ENCODE measurements around the gene CREM. TPM values are rescaled to one million over a fixed set of nuclear protein-coding genes. Genes with fewer than 3 reads are reported as not detected.

The CREM gene
- total and polyA plus RNA-seq, 2 of the 4 experiments (the other 2 are of a cell fraction) = 33.2 to 40.5 TPM

DNA sequence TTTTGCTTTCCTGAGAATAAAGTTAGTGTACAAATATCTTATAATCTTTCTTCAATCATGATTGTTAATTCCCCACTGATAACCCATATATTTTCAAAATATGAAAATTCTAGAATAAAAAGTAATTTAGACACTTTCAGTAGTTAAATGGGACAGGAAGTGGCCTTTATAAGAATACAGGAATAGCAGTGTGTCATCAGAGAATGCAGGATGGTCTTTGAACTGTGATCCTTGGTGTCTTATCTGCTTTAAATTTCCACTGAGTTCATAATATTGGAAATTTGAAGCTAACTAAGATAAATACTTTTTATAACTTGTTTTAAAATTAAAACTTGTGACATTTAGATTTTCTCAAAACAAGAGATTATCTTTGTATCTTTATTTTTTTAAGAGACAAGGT, 75.4 kb downstream of the CREM start:
- no TSS peak for BruUV-seq (replicated peaks)
- in situ Hi-C loops (cut with MboI; ENCODE audit: low sequenced_read_pairs) (no loop called here), intact Hi-C loops (cut with micrococcal nuclease) (no loop called here), dilution Hi-C loops (cut with HindIII; ENCODE audit: low sequenced_read_pairs, unreplicated experiment) (no loop called here)
- peaks cover 3% of the 10 kb centered on the region; the same call in 1 of the 2 replicates for H3K9me1 ChIP-seq (ENCODE audit: insufficient read depth, low read length)
- TF ChIP-seq, protein P1, sequence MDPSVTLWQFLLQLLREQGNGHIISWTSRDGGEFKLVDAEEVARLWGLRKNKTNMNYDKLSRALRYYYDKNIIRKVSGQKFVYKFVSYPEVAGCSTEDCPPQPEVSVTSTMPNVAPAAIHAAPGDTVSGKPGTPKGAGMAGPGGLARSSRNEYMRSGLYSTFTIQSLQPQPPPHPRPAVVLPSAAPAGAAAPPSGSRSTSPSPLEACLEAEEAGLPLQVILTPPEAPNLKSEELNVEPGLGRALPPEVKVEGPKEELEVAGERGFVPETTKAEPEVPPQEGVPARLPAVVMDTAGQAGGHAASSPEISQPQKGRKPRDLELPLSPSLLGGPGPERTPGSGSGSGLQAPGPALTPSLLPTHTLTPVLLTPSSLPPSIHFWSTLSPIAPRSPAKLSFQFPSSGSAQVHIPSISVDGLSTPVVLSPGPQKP (IDR thresholded peaks at IDR 0.05; ENCODE audit: borderline replicate concordance, low read depth, low read length) = no peak
- TF ChIP-seq RCOR1 (IDR thresholded peaks at IDR 0.05; ENCODE audit: insufficient replicate concordance, low read length) (no peak), CEBPB (IDR thresholded peaks at IDR 0.05; ENCODE audit: low read depth, low read length) (no peak), BHLHE40 (IDR thresholded peaks at IDR 0.05; ENCODE audit: low read depth, low read length) (no peak), NFE2L2 (IDR thresholded peaks at IDR 0.05; ENCODE audit: low read depth, low read length) (no peak), RFX5 (IDR thresholded peaks at IDR 0.05; ENCODE audit: low read depth, low read length) (no peak), FOS (IDR thresholded peaks at IDR 0.05; ENCODE audit: low read depth, low read length) (no peak), MAFK (IDR thresholded peaks at IDR 0.05; ENCODE audit: low read depth, low read length) (no peak), POLR2A (IDR thresholded peaks at IDR 0.05; ENCODE audit: low read depth, low read length) (no peak), CHD1 (IDR thresholded peaks at IDR 0.05; ENCODE audit: low read depth, low read length) (no peak), MXI1 (IDR thresholded peaks at IDR 0.05; ENCODE audit: borderline replicate concordance, low read depth, low read length) (no peak), MAZ (IDR thresholded peaks at IDR 0.05; ENCODE audit: borderline replicate concordance, low read depth, low read length) (no peak), SMC3 (IDR thresholded peaks at IDR 0.05; ENCODE audit: low read depth, low read length) (no peak), RAD21 (IDR thresholded peaks at IDR 0.05; ENCODE audit: low read length) (no peak)
- TF ChIP-seq, protein P2, sequence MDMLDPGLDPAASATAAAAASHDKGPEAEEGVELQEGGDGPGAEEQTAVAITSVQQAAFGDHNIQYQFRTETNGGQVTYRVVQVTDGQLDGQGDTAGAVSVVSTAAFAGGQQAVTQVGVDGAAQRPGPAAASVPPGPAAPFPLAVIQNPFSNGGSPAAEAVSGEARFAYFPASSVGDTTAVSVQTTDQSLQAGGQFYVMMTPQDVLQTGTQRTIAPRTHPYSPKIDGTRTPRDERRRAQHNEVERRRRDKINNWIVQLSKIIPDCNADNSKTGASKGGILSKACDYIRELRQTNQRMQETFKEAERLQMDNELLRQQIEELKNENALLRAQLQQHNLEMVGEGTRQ (IDR thresholded peaks at IDR 0.05; ENCODE audit: low read depth, low read length) = no peak
- TF ChIP-seq, protein P3, sequence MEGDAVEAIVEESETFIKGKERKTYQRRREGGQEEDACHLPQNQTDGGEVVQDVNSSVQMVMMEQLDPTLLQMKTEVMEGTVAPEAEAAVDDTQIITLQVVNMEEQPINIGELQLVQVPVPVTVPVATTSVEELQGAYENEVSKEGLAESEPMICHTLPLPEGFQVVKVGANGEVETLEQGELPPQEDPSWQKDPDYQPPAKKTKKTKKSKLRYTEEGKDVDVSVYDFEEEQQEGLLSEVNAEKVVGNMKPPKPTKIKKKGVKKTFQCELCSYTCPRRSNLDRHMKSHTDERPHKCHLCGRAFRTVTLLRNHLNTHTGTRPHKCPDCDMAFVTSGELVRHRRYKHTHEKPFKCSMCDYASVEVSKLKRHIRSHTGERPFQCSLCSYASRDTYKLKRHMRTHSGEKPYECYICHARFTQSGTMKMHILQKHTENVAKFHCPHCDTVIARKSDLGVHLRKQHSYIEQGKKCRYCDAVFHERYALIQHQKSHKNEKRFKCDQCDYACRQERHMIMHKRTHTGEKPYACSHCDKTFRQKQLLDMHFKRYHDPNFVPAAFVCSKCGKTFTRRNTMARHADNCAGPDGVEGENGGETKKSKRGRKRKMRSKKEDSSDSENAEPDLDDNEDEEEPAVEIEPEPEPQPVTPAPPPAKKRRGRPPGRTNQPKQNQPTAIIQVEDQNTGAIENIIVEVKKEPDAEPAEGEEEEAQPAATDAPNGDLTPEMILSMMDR (conservative IDR thresholded peaks at IDR 0.05; ENCODE audit: low read depth, low read length) = no peak
- no peaks in the 10 kb centered on the region for H3K27me3 ChIP-seq (ENCODE audit: control insufficient read depth, insufficient read depth, low read length)
- H2AFZ ChIP-seq (replicated peaks; ENCODE audit: low read length, poor library complexity) = no peak overlapping the region
- no peak overlapping the region for H3K18ac ChIP-seq (ENCODE audit: low read depth, low read length)
- no peak overlapping the region for H2AK5ac ChIP-seq (ENCODE audit: low read depth, low read length)
- H2BK20ac ChIP-seq (ENCODE audit: low read depth, low read length) = no peak overlapping the region
- H3K14ac ChIP-seq (replicated peaks; ENCODE audit: low read depth, low read length) = no peak overlapping the region
- no peak overlapping the region for H4K5ac ChIP-seq (ENCODE audit: low read depth, low read length)
- no peak overlapping the region for H3K4me2 ChIP-seq (ENCODE audit: low read depth, low read length)
- H3K27ac ChIP-seq (ENCODE audit: insufficient read depth, low read length) = no peak overlapping the region
- H3K9me3 ChIP-seq (ENCODE audit: control insufficient read depth, insufficient read depth, low read length) = no peaks in the 10 kb centered on the region
- ChIA-PET POLR2A (ENCODE audit: unreplicated experiment) (no interaction called here), CTCF (interaction anchor here (0.8 kb wide), 1 partner anchor 82 kb away, joined by 4 read pairs; no protein-coding TSS in a partner anchor)
- no peak overlapping the region for H3K56ac ChIP-seq (ENCODE audit: extremely low read depth, insufficient read depth, low read length)
- no peaks in the 10 kb centered on the region for H3K4me1 ChIP-seq (ENCODE audit: control insufficient read depth, insufficient read depth, low read length)
- no peak overlapping the region for H3K4me3 ChIP-seq (ENCODE audit: insufficient read depth, low read depth, low read length)
- no peak overlapping the region for H2BK120ac ChIP-seq (ENCODE audit: low read depth, low read length)
- H2AK9ac ChIP-seq (replicated peaks; ENCODE audit: low read depth, low read length, poor library complexity) = no peak overlapping the region
- H3K9ac ChIP-seq (ENCODE audit: low read depth, low read length) = no peak overlapping the region
- no peaks in the 10 kb centered on the region for H4K20me1 ChIP-seq (ENCODE audit: insufficient read depth, low read length)
- H3K36me3 ChIP-seq (ENCODE audit: control insufficient read depth, insufficient read depth, low read length) = peaks cover 2% of the 10 kb centered on the region
- no peak for DNase-seq
- H3K4ac ChIP-seq (ENCODE audit: low read depth, low read length) = no peak overlapping the region
- H3K23ac ChIP-seq (ENCODE audit: low read depth, low read length) = no peak overlapping the region
- H2BK15ac ChIP-seq (ENCODE audit: low read depth, low read length) = no peak overlapping the region
- peaks cover 7 to 26% of the 10 kb centered on the region in 2 experiments; a peak in 3 of 4 replicates for H3K79me1 ChIP-seq (ENCODE audit: low read depth in 1 of 2, low read length in 2 of 2)
- no peak overlapping the region for H4K91ac ChIP-seq (ENCODE audit: insufficient read depth, low read depth, low read length)
- no peak overlapping the region for H2BK5ac ChIP-seq (ENCODE audit: low read depth, low read length, poor library complexity, severe bottlenecking)
- no peak overlapping the region for H4K8ac ChIP-seq (ENCODE audit: low read depth in 2 of 2, low read length in 2 of 2)
- no peak for ATAC-seq (ENCODE audit: low read depth)

All from IMR-90 (cell line).